HG02981 (cell line): ENCODE results near the gene LHB.
"Not testable (repeated sequence)": the region's sequence is repeated elsewhere in the genome, so short reads cannot be mapped to it uniquely, and the experiment has no call there.

Experiments used
- ATAC-seq: cut with Tn5 transposase; IDR thresholded peaks from one replicate; pipeline ENCODE4 v1.9.1; 2021; ENCODE audit warnings: mild to moderate bottlenecking, moderate library complexity; ENCODE audit not compliant: unreplicated experiment

The LHB gene

DNA sequence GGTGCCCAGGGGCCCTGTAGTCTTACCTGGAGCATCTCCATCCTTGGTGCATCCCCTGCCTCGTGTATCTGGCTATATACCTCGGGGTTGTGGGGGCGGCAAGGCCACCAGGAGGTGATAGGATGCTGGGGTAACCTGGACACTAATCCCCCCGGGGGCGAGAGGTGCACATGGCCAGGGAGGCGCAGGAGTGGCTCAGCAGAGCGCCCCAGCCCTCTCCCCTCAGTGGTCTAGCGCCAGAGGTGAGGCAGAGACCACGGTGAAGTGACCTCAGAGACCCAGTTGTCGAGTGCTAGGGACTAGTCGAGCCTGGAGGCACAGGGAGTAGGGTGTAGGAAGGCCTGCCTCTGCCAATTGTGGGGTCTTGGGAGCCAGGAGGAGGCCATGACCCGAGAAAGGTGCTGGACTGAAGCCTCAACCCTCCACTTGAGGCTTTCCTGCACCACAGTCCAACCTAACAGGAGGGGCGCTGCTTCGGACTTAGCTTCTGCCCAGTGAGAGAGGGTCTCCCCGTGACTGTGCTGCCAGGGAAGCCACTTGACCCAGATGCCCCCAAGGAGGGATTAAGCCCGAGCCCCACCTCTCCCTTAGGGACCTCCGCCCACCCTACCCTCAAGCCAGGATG, at the start of gene LHB:
TSS of gene LHB (minus strand) at position 51 of the 625 bp plus-strand sequence. CDS start at position 41, 10 bp downstream.
- ATAC-seq = no peak

- ATAC-seq = no peak
Measured at GRCh38 chr19:49065905-49066512, 49.1 kb upstream of the LHB start.

DNA sequence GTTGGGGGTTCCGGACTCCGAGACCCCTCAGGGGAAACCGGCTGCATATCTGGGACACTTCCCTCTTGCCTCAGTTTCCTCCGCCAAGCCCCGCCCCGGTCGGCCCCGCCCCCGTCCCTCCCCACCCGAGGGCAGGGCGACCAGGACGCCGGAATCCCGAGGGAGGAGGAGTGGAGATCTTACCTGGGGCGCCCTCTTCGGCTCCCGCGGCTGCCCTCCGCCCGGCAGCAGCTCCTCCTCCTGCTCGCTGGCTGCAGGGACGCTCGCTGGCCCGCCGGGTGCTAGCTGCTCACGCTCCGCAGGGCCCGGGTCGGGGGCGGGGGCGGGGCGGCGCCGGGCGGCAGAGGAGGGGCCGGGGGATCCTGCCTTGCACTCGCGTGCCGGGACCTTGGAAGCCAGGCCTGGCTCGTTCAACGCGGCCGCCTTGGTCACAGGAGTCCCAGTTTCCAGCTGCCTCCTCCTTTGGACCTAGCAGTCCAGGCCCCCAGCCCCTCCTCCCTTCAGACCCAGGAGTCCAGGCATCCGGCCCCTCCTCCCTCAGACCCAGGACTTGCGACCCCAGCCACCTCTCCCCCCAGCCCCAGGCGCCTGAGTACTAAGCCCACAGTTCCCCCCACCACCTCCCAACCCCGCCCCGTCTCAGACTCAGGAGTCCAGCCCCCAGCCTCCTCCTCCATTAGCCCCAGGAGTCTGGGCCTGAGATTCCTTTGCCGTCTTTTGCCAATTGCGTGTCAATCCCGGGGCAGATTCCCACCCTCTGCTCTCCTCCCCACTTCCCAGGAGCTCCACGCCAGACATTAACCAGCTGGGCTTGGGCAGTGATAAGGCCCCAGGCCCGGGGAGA, 48.1 kb upstream of the LHB start, which contains the start of gene NTF4:
TSS of gene NTF4 (minus strand) at position 51 of the 844 bp plus-strand sequence. CDS start 2,821 bp downstream, outside the sequence.
- no peak for ATAC-seq

- no peak for ATAC-seq
Measured at GRCh38 chr19:49064029-49064629, 47.2 kb upstream of the LHB start.

DNA sequence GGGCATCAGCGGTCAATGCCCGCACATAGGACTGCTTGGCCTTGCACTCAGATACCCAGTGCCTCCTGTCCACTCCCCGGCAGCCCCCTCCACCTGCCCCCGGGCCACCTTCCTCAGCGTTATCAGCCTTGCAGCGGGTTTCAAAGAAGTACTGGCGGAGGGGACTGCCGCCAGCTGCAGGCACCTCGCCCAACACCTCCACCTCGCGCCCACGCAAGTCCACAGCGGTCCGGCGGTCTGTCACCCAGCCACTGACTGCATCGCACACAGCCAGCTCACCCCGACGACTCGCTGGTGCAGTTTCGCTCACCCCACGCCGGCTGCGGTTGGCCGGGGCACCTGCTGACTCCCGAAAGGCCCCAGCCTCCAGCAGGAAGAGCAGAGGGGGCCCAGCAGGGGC, 44.6 kb upstream of the LHB start:
- no peak for ATAC-seq

GRCh38 chr19:49061000-49061399, 44.1 kb upstream of the LHB start:
- ATAC-seq = no peak

GRCh38 chr19:49059053-49059452, 42.2 kb upstream of the LHB start:
- ATAC-seq = no peak

DNA sequence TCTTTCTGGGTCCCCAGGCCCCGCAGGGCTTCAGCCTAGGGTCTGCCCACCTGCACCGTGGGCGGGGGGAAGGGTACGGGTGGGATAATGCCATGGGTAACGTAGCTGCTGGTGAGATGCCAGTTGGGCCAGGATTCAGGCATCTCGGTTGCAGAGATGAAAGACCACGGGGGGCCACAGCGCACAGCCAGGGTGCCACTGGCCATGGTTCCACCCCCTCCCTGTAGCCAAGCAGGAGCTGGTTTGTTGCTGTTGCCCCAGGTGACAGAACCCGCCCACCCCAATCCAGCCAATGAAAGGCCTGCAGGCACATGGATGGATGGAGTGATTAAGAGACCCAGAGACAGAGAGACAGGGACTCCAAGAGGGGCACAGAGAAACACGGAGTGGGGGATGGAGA, 41.7 kb upstream of the LHB start:
- ATAC-seq = no peak

- ATAC-seq = no peak
Measured at GRCh38 chr19:49057636-49058234, 40.8 kb upstream of the LHB start, which contains the start of gene CGB7. Gene CGB7, minus strand, starts transcription at chr19:49057749. Its CDS starts 2,374 bp downstream, at chr19:49055375.

DNA sequence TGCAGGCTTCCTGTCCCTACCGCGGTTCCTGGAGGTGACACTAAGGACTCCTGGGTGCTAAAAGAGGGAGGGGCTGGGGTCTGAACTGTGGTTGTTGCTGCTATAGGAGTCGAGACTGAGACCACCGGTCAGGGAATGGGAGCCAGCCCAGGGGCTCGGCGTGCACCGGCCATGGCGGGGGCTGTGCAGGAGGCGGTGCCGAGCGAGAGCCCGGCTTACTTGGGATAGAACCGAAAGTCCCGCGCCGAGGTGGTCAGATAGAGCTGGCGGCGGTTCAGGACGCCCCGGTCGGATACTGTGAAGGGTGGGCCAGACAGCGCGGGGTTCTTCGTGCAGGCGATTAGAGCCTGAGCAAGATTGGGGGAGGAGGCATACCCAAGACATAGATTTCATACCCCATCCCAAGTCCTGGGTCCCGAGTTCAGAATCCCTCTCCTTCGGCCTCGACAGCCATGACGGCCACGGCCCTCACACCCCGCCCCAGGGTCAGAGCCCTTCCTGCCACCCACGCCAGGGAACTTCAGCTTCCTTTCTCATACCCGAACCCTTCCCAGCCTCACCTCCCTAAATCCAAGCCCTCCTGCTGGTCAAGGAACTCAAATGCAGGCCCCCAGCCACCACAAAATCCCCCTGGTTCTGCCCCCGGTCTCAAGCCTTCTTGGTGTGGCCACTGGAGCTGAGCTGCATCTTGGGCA, 40.2 kb upstream of the LHB start:
- not testable (repeated sequence) for ATAC-seq

DNA sequence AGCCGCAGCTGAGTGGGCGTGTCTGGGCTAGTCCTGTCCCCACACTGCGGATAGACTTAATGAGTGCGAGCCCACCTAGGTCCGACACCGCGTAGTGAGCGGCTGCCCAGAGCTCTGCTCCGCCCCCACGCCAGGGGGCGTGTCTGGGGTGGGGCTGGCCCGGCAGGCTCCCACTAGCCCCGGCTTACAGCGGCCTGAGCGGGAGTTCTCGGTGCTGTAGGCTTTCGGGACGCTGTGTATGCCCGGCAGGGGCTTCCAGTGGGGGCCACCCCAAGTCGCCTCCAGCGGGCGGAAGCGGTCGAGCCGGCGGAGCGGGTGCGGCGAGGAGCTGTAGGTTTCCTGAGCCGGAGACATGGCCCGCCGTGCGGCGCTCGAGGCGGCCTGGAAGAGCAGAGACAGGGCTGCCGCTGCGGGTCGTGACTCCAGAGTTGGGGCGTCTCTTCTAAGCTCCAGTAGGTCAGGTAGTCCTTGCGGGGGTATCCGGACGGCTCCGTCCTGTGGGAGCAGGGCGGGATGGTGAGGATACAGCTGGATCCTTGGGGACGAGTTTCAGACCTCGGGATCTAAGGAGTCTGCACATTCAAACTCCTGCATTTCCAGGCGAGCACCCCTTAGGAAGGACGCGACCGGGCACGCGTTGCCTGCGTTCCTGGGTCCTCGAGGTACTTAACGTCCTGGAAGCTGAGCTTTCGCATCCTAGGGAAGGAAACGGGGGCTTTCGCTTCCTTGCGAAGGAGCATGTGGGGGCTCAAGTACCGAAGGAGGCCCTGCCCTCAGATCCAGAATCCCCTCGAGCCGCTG, 39.4 kb upstream of the LHB start:
- ATAC-seq = no peak

DNA sequence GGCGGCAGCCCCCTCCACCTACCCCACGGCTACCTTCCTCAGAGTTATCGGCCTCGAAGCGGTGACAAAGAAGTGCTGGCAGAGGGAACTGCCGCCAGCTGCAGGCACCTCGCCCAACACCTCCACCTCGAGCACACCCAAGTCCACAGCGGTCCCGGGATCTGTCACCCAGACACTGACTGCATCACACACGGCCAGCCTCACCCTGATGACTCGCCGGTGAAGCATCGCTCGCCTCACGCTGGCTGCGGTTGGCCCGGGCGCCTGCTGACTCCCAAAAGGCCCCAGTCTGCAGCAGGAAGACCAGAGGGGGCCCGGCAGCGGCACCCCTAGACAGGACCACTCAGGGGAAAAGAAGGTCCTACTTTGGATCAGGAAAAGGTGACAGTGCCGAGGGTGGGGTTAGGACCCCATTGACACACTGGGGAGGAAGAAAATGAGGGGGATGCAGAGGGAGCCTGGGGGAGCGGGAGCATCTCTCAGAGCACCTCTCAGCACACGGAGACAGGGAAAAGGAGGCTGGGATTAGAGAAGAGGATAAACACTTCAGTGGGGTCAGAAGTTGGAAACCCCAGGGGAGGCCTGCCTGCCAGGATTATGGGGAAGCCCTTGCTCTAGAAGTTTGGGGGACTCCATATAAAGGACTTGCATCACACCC, 33.6 kb upstream of the LHB start:
- not testable (repeated sequence) for ATAC-seq

DNA sequence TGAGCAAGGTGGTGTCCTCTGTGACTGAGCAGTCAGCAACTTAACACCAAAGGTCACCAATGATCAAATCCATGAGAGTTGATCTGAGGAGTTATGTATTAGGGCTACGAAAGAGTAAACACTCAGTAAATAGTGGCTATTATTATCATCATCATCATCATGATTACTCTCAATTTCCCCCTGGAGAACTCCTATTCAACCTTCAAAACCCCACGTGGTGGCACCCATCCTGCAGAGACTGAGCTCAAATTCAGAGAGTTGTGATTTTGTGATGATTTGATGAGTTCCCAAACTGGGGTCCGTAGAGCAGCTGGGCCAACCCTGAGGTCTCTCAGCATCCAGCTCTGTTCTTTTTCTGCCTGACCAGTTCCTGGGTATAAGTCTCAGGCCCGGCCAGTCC, 32.9 kb upstream of the LHB start:
- not testable (repeated sequence) for ATAC-seq

- ATAC-seq = not testable (repeated sequence)
Measured at GRCh38 chr19:49049011-49049410, 32.1 kb upstream of the LHB start, which contains the start of gene CGB8. Gene CGB8, minus strand, starts transcription at chr19:49049111. Its CDS starts 372 bp downstream, at chr19:49048739.

DNA sequence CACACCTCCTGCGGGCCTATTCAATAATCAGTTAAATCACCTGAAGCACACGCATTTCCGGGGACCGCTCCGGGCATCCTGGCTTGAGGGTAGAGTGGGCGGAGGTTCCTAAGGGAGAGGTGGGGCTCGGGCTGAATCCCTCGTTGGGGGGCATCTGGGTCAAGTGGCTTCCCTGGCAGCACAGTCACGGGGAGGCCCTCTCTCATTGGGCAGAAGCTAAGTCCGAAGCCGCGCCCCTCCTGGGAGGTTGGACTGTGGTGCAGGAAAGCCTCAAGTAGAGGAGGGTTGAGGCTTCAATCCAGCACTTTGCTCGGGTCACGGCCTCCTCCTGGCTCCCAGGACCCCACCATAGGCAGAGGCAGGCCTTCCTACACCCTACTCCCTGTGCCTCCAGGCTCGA, 26.7 kb upstream of the LHB start, which contains the start of gene CGB5:
TSS of gene CGB5 (plus strand) at position 301 of the 400 bp plus-strand sequence. CDS start 362 bp downstream, outside the sequence.
- ATAC-seq = not testable (repeated sequence)

- not testable (repeated sequence) for ATAC-seq
Measured at GRCh38 chr19:49042666-49043065, 25.8 kb upstream of the LHB start.

DNA sequence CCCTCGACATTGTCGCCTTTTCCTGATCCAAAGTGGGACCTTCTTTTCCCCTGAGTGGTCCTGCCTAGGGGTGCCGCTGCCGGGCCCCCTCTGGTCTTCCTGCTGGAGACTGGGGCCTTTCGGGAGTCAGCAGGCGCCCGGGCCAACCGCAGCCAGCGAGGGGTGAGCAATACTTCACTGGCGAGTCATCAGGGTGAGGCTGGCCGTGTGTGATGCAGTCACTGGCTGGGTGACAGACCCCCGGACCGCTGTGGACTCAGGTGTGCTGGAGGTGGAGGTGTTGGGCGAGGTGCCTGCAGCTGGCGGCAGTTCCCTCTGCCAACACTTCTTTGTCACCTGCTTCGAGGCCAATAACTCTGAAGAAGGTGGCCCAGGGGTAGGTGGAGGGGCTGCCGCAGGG, 25.3 kb upstream of the LHB start:
- no peak for ATAC-seq

- not testable (repeated sequence) for ATAC-seq
Measured at GRCh38 chr19:49039736-49040135, 22.8 kb upstream of the LHB start.
